Measurements from ENCODE around the gene ATPAF2. TPM values are rescaled to one million over a fixed set of nuclear protein-coding genes. Genes with fewer than 3 reads are reported as not detected.

The ATPAF2 gene
- total and polyA plus RNA-seq, 8 donors, result 5.4 to 250 (median 19.1) TPM

GRCh38 chr17:17972126-17972951 is 66.6 kb downstream of the ATPAF2 start, which contains the start of the genes DRC3 and TOM1L2:
Gene DRC3, plus strand, starts transcription at chr17:17972862. Its CDS starts 4,737 bp downstream, at chr17:17977599.
Gene TOM1L2, minus strand, starts transcription at chr17:17972400. Its CDS starts 87 bp downstream, at chr17:17972313.
- H3K9me3 ChIP-seq, result no peaks in the 10 kb centered on the region
- WGBS, 5 donors, result 0 to 1% (median 0%) methylated on average over 44 to 59 of the region's 59 CpGs
- H3K4me3 ChIP-seq, result peak within 1 kb of the TSS; percentile 74 to 95 (median 89)
- DNase-seq, result peak; percentile 100
- H3K27ac ChIP-seq, result peak within 1 kb of the TSS; percentile 92 to 99 (median 95)
- intact Hi-C loops (cut with DNase I; ENCODE audit: low total_unique reads), result no loop called here
- H3K36me3 ChIP-seq, result no peaks in the 10 kb centered on the region
- no peaks in the 10 kb centered on the region for H3K27me3 ChIP-seq
- peaks cover 23 to 55% (median 36%) of the 10 kb centered on the region in 4 donors for H3K4me1 ChIP-seq
- TF ChIP-seq CTCF (IDR thresholded peaks at IDR 0.05) (peak in 2 of 7 experiments; percentile 26 to 30), POLR2A (IDR thresholded peaks at IDR 0.05) (peak in 2 of 4 donors; percentile 72 to 88), EP300 (IDR thresholded peaks at IDR 0.05) (no peak), POLR2AphosphoS5 (IDR thresholded peaks at IDR 0.05) (peak; percentile 76 to 87 (median 84))

GRCh38 chr17:17971431-17972125 is 67.4 kb downstream of the ATPAF2 start:
- Histone ChIP-seq H3K27ac (peak overlapping the region; percentile 92 to 99 (median 95)), H3K27me3 (no peaks in the 10 kb centered on the region), H3K4me3 (peak overlapping the region; percentile 74 to 95 (median 89)), H3K9me3 (no peaks in the 10 kb centered on the region), H3K36me3 (no peaks in the 10 kb centered on the region), H3K4me1 (peaks cover 23 to 63% (median 40%) of the 10 kb centered on the region in 4 donors)
- 1 to 5% (median 2%) methylated on average over 7 to 33 of the region's 33 CpGs for WGBS, 5 donors
- DNase-seq, result peak; percentile 47 to 52
- TF ChIP-seq CTCF (IDR thresholded peaks at IDR 0.05), result no peak
- no peak for TF ChIP-seq EP300 (IDR thresholded peaks at IDR 0.05)
- no peak for TF ChIP-seq POLR2A (IDR thresholded peaks at IDR 0.05)
- TF ChIP-seq POLR2AphosphoS5 (IDR thresholded peaks at IDR 0.05), result no peak
- intact Hi-C loops (cut with DNase I; ENCODE audit: low total_unique reads), result no loop called here

- Histone ChIP-seq H3K4me1 (peaks cover 23 to 70% (median 43%) of the 10 kb centered on the region in 4 donors), H3K27me3 (no peaks in the 10 kb centered on the region), H3K27ac (peak overlapping the region; percentile 92 to 99 (median 95)), H3K4me3 (peak overlapping the region; percentile 74 to 95 (median 89)), H3K9me3 (no peaks in the 10 kb centered on the region), H3K36me3 (no peaks in the 10 kb centered on the region)
- 5 to 18% (median 6%) methylated on average over 1 of the region's 1 CpG for WGBS, 5 donors
- intact Hi-C loops (cut with DNase I; ENCODE audit: low total_unique reads), result no loop called here
- peak in 1 of 2 donors; percentile 39 for DNase-seq
- no peak for TF ChIP-seq EP300 (IDR thresholded peaks at IDR 0.05)
- no peak for TF ChIP-seq CTCF (IDR thresholded peaks at IDR 0.05)
- TF ChIP-seq POLR2A (IDR thresholded peaks at IDR 0.05), result no peak
- peak in 2 of 3 donors; percentile 20 to 65 for TF ChIP-seq POLR2AphosphoS5 (IDR thresholded peaks at IDR 0.05)
Observed at GRCh38 chr17:17970699-17971430, 68.1 kb downstream of the ATPAF2 start.

Other genes with a start within 250 kb of the ATPAF2 start
- gene SREBF1, start 202.2 kb downstream of the ATPAF2 start, total RNA-seq, result 100 to 1,000 TPM in 3 of 5 donors, 10 to 100 TPM in 2; 18.9 to 207 (median 126) TPM
- 10 to 100 TPM; 13.1 to 64.5 (median 17.2) TPM for gene SREBF1, start 202.2 kb downstream of the ATPAF2 start, polyA plus RNA-seq
- 100 to 1,000 TPM in 1 of 5 donors, 10 to 100 TPM in 4; 33.8 to 154 (median 51.3) TPM for gene TOM1L2, start 66.8 kb downstream of the ATPAF2 start, total RNA-seq
- 10 to 100 TPM; 13.3 to 24.2 (median 23.1) TPM for gene TOM1L2, start 66.8 kb downstream of the ATPAF2 start, polyA plus RNA-seq
- gene DRC3, start 66.3 kb downstream of the ATPAF2 start, total RNA-seq, result 10 to 100 TPM in 1 of 5 donors, 1 to 10 TPM in 3, not detected in 1; 1.1 to 16.5 (median 2.2) TPM
- 1 to 10 TPM; 1.6 to 6.4 (median 1.7) TPM for gene DRC3, start 66.3 kb downstream of the ATPAF2 start, polyA plus RNA-seq
- gene GID4, start 240 bp upstream of the ATPAF2 start, total RNA-seq, result 10 to 100 TPM in 3 of 5 donors, 1 to 10 TPM in 2; 3.5 to 18.1 (median 11.6) TPM
- 1 to 10 TPM; 3.2 to 4.7 (median 3.5) TPM for gene GID4, start 240 bp upstream of the ATPAF2 start, polyA plus RNA-seq
- gene DRG2, start 48.8 kb upstream of the ATPAF2 start, total RNA-seq, result 10 to 100 TPM in 4 of 5 donors, 1 to 10 TPM in 1; 3.2 to 57.2 (median 41.4) TPM
- 10 to 100 TPM; 28.8 to 42.5 (median 34.1) TPM for gene DRG2, start 48.8 kb upstream of the ATPAF2 start, polyA plus RNA-seq
- 10 to 100 TPM in 1 of 5 donors, under 1 TPM in 3, not detected in 1; 0.37 to 10.5 (median 0.65) TPM for gene MYO15A, start 69.6 kb upstream of the ATPAF2 start, total RNA-seq
- gene MYO15A, start 69.6 kb upstream of the ATPAF2 start, polyA plus RNA-seq, result 1 to 10 TPM in 1 of 3 donors, under 1 TPM in 2; 0.31 to 1.1 (median 0.50) TPM
- gene ALKBH5, start 144.7 kb upstream of the ATPAF2 start, total RNA-seq, result 10 to 100 TPM; 38.8 to 66.7 (median 58.9) TPM
- 10 to 100 TPM; 32.8 to 41.1 (median 36.7) TPM for gene ALKBH5, start 144.7 kb upstream of the ATPAF2 start, polyA plus RNA-seq
- gene LLGL1, start 186.5 kb upstream of the ATPAF2 start, total RNA-seq, result 10 to 100 TPM in 4 of 5 donors, 1 to 10 TPM in 1; 5.8 to 19.7 (median 10.5) TPM
- 1 to 10 TPM; 5.2 to 9.0 (median 5.5) TPM for gene LLGL1, start 186.5 kb upstream of the ATPAF2 start, polyA plus RNA-seq
- gene FLII, start 219.6 kb upstream of the ATPAF2 start, total RNA-seq, result 100 to 1,000 TPM; 107 to 677 (median 423) TPM
- gene FLII, start 219.6 kb upstream of the ATPAF2 start, polyA plus RNA-seq, result 100 to 1,000 TPM; 114 to 237 (median 157) TPM
- gene MIEF2, start 221.5 kb upstream of the ATPAF2 start, total RNA-seq, result 100 to 1,000 TPM in 1 of 5 donors, 10 to 100 TPM in 3, 1 to 10 TPM in 1; 5.2 to 254 (median 12.5) TPM
- gene MIEF2, start 221.5 kb upstream of the ATPAF2 start, polyA plus RNA-seq, result 1 to 10 TPM; 2.1 to 7.5 (median 2.9) TPM